Tibial nerve (tissue), 4 donors: Measurements from ENCODE around the gene TGM2. TPM values are rescaled to one million over a fixed set of nuclear protein-coding genes. Genes with fewer than 3 reads are reported as not detected.

Experiments
- DNase-seq, 2 donors: peaks; one replicate each; pipeline ENCODE4 v3.0.0-alpha.2; 2019; ENCODE audit warnings: low spot score in 2 of 2
- H3K27ac ChIP-seq, 4 donors: fragments of 200-600 bp; sonication (generic) in 3 of 4; one replicate each; pipeline ENCODE4 v1.5.1; 2017 to 2019; ENCODE audit warnings: mild to moderate bottlenecking in 1 of 4
- H3K27me3 ChIP-seq, 2 donors: fragments of 200-600 bp; sonication (generic) in 1 of 2; one replicate each; pipeline versions ENCODE4 v1.5.1 to v1.6.0; 2017 to 2019
- H3K36me3 ChIP-seq, 3 donors: fragments of 200-600 bp; sonication (generic); one replicate each; pipeline ENCODE4 v1.5.1; 2018 to 2019
- H3K4me1 ChIP-seq, 4 donors: fragments of 200-600 bp; sonication (generic) in 3 of 4; one replicate each; pipeline ENCODE4 v1.5.1; 2017 to 2019
- H3K4me3 ChIP-seq, 4 donors: fragments of 200-600 bp; sonication (generic) in 3 of 4; one replicate each; pipeline ENCODE4 v1.5.1; 2017 to 2019; ENCODE audit warnings: mild to moderate bottlenecking in 1 of 4, moderate library complexity in 1 of 4
- H3K9me3 ChIP-seq, 4 donors: fragments of 200-600 bp; sonication (generic) in 3 of 4; one replicate each; pipeline ENCODE4 v1.5.1; 2017 to 2019
- EP300 ChIP-seq, 2 donors: sonication (generic); formaldehyde crosslinking; IDR thresholded peaks; one replicate each; pipeline ENCODE4 v1.6.1; 2017; ENCODE audit warnings: antibody characterized with exemption in 2 of 2, mild to moderate bottlenecking in 1 of 2
- POLR2A ChIP-seq, 2 donors: fragments of 450-650 bp; IDR thresholded peaks; one replicate each; pipeline ENCODE4 v1.6.1; 2017; ENCODE audit warnings: antibody characterized with exemption in 2 of 2, mild to moderate bottlenecking in 2 of 2, moderate library complexity in 2 of 2
- WGBS, 2 donors: methylation state at CpG; one replicate each; pipeline ENCODE4 v1.1.5; 2018; 5-methylcytosine and 5-hydroxymethylcytosine counted together
- total RNA-seq, 4 donors: library from RNA; depleted of rRNA; stranded (reverse); fragments of >200 nt; gene quantifications; one replicate each; pipeline ENCODE4 v1.1.0, GENCODE V29; 2016
- TF ChIP-seq, protein P1 (sequence below), 5 experiments: fragments of 200-600 bp in 3 of 5; fragments of 450-650 bp in 2 of 5; sonication (generic) in 3 of 5; IDR thresholded peaks; one replicate each; pipeline ENCODE4 v1.5.1; 2016 to 2019; ENCODE audit warnings: antibody characterized with exemption in 5 of 5, mild to moderate bottlenecking in 3 of 5, moderate library complexity in 2 of 5

The TGM2 gene
- total RNA-seq, 4 donors from 2014 or later: 17.0 to 87.6 (median 55.8) TPM

DNA sequence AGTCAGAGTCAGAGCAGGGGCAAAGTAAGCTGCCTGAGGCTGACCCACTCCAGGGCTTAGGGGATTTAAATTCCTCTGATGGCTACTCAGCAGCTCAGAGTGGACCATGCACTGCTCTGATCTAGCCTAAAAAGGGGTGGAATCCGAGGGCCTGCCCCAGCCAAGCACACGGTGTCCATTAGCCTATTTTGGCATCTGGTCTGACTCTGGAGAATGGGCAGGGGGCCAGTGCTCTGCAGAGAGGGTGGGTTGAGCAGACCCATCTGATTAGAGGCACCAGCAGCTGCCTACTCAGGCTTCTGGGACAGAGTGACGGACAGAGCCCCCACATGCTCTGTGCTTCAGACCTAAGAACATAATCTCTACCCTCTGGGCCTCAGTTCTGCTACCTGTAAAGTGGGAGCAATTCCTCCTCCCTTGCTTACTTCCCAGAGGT is 25.9 kb upstream of the TGM2 start:
- WGBS, 2 donors: 59 to 67% methylated on average over 3 of the region's 3 CpGs
- Histone ChIP-seq H3K27ac (no peak overlapping the region), H3K9me3 (no peaks in the 10 kb centered on the region), H3K4me3 (no peak overlapping the region), H3K36me3 (no peaks in the 10 kb centered on the region), H3K27me3 (no peaks in the 10 kb centered on the region), H3K4me1 (peaks cover 0 to 6% (median 0%) of the 10 kb centered on the region in 4 donors)
- TF ChIP-seq, protein P1, sequence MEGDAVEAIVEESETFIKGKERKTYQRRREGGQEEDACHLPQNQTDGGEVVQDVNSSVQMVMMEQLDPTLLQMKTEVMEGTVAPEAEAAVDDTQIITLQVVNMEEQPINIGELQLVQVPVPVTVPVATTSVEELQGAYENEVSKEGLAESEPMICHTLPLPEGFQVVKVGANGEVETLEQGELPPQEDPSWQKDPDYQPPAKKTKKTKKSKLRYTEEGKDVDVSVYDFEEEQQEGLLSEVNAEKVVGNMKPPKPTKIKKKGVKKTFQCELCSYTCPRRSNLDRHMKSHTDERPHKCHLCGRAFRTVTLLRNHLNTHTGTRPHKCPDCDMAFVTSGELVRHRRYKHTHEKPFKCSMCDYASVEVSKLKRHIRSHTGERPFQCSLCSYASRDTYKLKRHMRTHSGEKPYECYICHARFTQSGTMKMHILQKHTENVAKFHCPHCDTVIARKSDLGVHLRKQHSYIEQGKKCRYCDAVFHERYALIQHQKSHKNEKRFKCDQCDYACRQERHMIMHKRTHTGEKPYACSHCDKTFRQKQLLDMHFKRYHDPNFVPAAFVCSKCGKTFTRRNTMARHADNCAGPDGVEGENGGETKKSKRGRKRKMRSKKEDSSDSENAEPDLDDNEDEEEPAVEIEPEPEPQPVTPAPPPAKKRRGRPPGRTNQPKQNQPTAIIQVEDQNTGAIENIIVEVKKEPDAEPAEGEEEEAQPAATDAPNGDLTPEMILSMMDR (IDR thresholded peaks at IDR 0.05): no peak
- TF ChIP-seq POLR2A (IDR thresholded peaks at IDR 0.05) (no peak), EP300 (IDR thresholded peaks at IDR 0.05) (no peak)
- no peak for DNase-seq

DNA sequence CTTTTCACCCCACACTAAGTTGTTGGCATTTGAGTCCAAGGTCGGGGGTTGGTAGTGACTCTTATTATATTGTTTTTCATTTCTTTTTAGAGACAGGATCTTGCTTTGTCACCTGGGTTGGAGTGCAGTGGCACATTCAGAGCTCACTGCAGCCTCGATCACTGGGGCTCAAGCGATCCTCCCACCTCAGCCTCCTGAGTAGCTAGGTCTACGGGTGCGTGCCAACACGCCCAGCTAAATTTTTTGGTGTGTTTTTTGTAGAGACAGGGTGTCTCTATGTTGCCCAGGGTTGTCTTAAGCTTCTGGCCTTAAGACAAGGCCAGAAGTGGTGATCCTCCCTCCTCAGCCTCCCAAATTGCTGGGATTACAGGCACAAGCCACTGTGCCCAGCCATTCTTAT is 25.1 kb upstream of the TGM2 start:
- TF ChIP-seq, protein P1 (IDR thresholded peaks at IDR 0.05): no peak
- TF ChIP-seq POLR2A (IDR thresholded peaks at IDR 0.05) (no peak), EP300 (IDR thresholded peaks at IDR 0.05) (no peak)

DNA sequence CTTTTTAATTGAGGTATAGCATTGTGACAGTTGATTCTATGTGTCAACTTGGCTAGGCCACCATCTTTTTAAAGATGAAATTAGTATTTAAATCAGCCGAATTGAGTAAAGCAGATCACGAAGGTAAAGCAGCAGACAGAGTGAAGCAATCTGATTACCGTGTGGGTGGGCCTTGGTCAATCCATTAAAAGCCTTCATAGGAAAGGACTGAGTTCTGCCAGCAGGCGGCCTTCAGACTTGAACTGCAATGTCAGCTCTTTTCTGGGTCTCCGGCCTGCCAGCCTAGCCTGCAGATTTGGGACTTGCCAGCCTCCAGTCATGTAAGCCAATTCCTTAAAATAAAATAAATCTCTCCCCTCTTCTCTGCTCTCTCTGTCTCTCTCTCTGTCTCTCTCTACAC is 22.4 kb upstream of the TGM2 start:
- TF ChIP-seq EP300 (IDR thresholded peaks at IDR 0.05) (no peak), POLR2A (IDR thresholded peaks at IDR 0.05) (no peak)
- TF ChIP-seq, protein P1 (IDR thresholded peaks at IDR 0.05): peak in 3 of 5 experiments; percentile 28 to 34 (median 28)
- DNase-seq: no peak
- H3K4me1 ChIP-seq: peaks cover 0 to 6% (median 0%) of the 10 kb centered on the region in 4 donors
- no peaks in the 10 kb centered on the region for H3K36me3 ChIP-seq
- WGBS, 2 donors: 38 to 39% methylated on average over 5 of the region's 5 CpGs
- H3K27ac ChIP-seq: no peak overlapping the region
- H3K4me3 ChIP-seq: no peak overlapping the region
- H3K9me3 ChIP-seq: no peaks in the 10 kb centered on the region
- H3K27me3 ChIP-seq: no peaks in the 10 kb centered on the region

More for the DNA sequence above, 25.1 kb upstream of the TGM2 start:
- Histone ChIP-seq H3K27me3 (no peaks in the 10 kb centered on the region), H3K4me1 (peaks cover 0 to 6% (median 0%) of the 10 kb centered on the region in 4 donors), H3K9me3 (no peaks in the 10 kb centered on the region), H3K4me3 (no peak overlapping the region), H3K27ac (no peak overlapping the region), H3K36me3 (no peaks in the 10 kb centered on the region)
- DNase-seq: no peak
- WGBS, 2 donors: 90 to 91% methylated on average over 6 of the region's 6 CpGs

DNA sequence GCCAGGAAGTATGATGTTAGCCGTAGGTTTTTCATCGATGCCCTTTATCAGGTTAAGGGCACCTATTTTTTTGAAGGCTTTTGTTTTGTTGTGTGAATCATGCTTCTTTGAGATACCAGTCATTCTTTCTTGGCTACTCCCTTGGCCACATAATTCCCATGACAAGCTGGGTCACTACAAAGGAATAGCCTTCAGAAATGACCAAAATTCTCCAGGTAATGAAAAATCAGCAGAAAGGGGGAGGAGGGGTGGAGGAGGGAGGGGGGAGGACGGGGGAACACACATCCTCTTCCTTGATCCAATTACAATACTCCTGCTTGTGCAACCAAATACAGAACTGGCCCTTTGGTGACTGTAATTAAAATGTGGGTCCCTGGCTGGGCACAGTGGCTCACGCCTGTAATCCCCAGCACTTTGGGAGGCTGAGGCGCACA is 21.7 kb upstream of the TGM2 start:
- no peaks in the 10 kb centered on the region for H3K27me3 ChIP-seq
- H3K9me3 ChIP-seq: no peaks in the 10 kb centered on the region
- peaks cover 0 to 6% (median 0%) of the 10 kb centered on the region in 4 donors for H3K4me1 ChIP-seq
- no peak overlapping the region for H3K4me3 ChIP-seq
- no peak for DNase-seq
- no peaks in the 10 kb centered on the region for H3K36me3 ChIP-seq
- no peak overlapping the region for H3K27ac ChIP-seq
- 73 to 75% methylated on average over 5 of the region's 5 CpGs for WGBS, 2 donors
- TF ChIP-seq POLR2A (IDR thresholded peaks at IDR 0.05): no peak
- TF ChIP-seq, protein P1 (IDR thresholded peaks at IDR 0.05): no peak
- TF ChIP-seq EP300 (IDR thresholded peaks at IDR 0.05): no peak

DNA sequence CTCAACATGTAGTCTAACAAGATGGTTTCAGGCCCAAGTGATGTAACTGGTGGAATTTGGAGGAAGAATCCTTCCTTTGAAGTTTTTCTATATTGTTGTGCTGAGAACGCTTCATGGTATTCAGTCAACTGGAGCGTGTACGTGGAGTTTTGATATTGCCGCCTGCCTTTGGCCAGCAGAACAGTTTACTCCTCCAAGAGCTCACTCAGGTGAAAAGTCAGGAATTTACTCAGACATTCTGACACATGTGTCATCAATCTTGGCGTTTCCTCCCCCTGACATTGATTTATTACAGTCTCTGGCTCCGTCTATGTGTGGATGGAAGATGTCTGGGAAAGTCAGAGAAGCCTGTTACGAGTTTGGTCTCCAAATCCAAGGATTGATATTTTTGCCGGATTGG is 19.0 kb upstream of the TGM2 start:
- H3K36me3 ChIP-seq: no peaks in the 10 kb centered on the region
- 70 to 73% methylated on average over 8 of the region's 8 CpGs for whole genome bisulfite sequencing, 2 donors
- no peak for DNase-seq
- H3K4me3 ChIP-seq: no peak overlapping the region
- TF ChIP-seq EP300 (IDR thresholded peaks at IDR 0.05) (no peak), POLR2A (IDR thresholded peaks at IDR 0.05) (no peak)
- TF ChIP-seq, protein P1 (IDR thresholded peaks at IDR 0.05): no peak
- H3K27me3 ChIP-seq: no peaks in the 10 kb centered on the region
- peaks cover 0 to 6% (median 0%) of the 10 kb centered on the region in 4 donors for H3K4me1 ChIP-seq
- H3K9me3 ChIP-seq: peaks cover 0 to 4% (median 0%) of the 10 kb centered on the region in 4 donors
- no peak overlapping the region for H3K27ac ChIP-seq
